NT2/D1 (cell line): ENCODE results near the gene LSS.

Source experiments
- SUZ12 ChIP-seq: IDR thresholded peaks from 2 replicates; pipeline ENCODE4 v1.6.1; 2011; ENCODE audit not compliant: insufficient read length, insufficient read depth; ENCODE audit errors: extremely low read depth
- ZNF274 ChIP-seq: IDR thresholded peaks from 2 replicates; pipeline ENCODE4 v1.6.1; 2011; ENCODE audit warnings: mild to moderate bottlenecking, low read depth, low read length

DNA sequence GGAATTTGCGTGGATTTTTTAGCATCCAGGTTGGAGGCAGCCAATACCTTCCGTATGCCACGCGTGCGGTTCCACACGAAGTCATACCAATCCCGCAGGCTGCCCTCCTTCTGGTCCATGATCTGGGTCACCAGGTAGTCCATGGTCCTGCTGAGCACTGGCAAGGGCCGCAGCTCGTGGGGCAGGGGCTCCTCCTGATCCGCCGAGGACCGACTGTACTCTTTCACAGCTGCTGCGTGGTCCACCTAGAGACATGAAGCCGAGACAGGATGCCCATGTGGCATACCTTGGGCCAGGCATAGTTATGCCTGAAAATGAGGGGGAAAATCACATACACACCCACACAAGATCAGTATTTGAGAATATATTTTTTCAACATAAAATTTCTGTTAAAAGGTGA is 44.8 kb upstream of the LSS start:
- TF ChIP-seq SUZ12 (no peak), ZNF274 (no peak)
